Inflammatory macrophage (primary cell): ENCODE data around the gene CNPY4.

Source experiments
- DNase-seq, 2 donors: peaks; one replicate each; pipeline ENCODE4 v3.0.0-alpha.2; 2020 to 2022

CNPY4 gene

DNA sequence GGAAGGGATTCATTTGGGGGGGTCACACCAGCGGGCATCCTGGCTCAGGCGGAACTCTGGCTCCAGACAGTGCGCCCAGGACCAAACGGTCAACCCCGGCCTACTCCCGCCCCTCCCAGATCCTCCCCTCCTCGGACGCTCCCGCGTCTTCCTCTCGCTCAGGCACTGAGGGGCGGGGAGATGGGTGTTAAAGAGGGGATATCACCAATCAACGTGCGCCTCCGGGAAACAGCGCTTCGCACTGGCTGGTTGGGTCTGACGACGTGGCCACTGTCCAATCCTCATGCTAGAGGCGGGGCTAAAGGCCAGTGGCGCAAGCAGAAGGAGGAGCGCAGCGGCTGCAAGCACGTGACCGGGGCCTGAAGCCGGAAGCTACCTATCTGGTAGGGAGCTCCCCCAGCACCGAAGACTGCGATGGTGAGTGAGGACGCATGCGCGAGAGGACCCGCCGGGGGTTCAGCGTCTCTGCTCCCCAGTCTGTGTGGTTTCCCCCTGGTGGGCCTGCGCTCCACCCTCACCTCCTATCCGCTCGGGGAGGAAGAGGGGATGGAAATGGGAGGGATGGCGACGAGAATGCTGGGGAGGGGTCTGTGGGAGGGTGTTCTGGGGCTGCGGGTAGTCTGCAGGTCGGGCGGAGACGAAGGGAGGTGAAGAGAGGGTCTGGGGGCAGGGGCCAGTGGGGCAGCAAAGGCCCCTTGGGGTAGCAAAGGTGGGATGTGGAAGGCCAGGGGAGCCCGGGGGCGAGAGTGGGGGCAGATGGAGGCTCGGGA, 29.3 kb downstream of the CNPY4 start, which contains the start of gene LAMTOR4:
LAMTOR4 (plus strand) TSS at position 360 of the 770 bp plus-strand sequence; CDS start at position 415, 55 bp downstream.
- DNase-seq, result peak; percentile 99

GRCh38 chr7:100152404-100152803, 33.0 kb downstream of the CNPY4 start:
- peak; percentile 79 to 83 for DNase-seq

DNA sequence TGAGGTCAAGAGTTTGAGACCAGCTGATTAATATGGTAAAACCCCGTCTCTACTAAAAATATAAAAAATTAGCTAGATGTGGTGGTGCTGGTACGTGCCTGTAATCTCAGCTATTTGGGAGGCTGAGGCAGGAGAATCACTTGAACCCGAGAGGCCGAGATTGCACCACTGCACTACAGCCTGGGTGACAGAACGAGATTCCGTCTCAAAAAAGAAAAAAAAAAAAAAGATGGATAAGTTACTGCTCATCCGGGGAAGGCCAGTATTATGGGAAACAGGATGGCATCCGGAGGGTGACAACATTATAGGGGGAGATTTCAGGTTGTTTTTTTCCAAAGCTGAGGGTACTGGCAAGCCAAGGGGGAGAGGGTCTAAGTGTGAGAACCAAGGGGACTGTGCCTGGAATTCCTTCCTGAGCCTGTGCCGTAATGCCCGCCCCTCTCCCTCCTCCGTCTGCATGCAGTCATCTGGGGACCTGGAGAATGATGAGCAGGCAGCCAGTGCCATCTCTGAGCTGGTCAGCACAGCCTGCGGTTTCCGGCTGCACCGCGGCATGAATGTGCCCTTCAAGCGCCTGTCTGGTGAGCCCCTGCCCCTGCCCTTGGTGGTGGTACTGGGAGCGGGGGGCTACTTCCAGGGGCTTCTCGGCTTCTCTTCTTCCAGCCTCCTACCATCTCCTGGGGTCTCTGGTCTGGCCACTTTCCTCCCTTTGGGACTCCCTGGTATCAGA, 33.7 kb downstream of the CNPY4 start:
- no peak for DNase-seq

DNA sequence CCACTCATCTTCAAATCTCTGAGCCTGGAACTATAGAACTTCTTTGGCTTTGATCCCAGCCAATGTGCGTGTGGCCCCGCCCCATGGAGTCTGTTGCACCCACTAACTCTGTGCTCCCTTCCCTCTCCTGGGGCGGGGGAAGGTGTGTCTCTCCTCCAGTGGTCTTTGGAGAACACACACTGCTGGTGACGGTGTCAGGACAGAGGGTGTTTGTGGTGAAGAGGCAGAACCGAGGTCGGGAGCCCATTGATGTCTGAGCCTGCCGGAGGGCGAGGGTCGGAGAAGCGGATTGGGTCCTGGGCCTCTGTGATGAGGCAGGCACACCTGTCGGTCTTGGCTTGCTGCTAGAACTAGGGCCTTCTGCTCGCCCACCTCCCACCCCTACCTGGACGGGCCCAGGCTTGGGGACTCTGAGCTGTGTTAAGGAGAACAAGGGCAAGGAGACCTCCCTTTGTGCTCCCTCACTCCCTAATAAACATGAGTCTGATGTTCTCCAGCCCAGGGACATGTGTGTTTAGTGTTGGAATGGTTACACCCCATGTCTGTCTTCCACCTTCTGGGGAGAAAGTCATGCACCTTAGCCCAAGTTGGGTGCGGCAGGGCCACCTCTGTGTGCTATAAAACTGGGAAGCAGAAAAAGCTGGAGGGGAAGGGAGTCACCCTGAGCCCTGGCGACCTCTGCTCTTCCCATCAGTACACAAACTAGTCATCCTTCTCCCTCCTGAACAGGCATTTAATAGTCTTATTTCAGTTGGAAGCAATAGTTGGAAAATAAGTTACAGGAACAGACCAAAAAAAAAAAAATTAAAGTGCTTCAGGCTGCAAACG, 34.5 kb downstream of the CNPY4 start:
- DNase-seq, result no peak

DNA sequence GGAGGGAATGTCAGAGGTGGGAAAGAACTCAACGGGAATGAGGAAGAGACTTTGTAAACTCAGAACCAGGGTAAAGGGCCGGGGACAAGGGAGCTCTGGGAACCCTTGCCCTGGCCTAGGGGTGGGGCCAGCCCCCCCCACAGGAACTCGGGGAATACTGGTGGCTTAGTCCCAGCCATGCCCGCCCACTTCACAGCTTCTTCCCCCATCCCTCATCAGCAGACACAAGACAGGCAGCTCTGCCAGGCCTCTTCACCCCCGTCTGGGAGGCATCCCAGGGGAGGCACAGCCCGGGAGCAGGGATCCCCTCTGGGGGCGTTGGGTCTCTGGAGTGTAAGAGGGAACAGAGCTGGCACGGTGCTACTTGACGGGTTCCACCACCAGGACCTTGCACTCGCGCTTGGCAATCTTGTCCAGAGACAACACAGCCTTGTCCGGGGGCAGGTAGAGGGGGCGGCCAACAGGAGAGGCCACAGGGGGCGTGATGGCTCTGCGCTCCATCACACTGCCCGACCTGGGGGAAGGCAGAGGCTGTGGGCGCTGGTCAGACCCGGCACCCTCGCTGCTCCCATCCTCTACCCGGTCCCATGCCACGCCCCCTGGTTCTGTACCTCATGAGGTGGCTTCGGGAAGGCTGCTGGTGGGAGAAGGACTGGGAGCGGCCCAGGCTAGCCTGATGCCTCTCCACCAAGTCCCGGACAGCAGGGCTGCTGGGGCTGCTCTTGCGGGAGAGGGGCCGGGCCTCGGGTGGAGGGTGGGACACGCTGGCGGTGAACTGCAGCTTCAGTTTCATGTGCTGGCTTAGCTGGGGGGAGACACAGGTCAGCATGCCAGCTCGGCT, 35.4 kb downstream of the CNPY4 start:
- peak in 1 of 2 donors; percentile 25 for DNase-seq

DNA sequence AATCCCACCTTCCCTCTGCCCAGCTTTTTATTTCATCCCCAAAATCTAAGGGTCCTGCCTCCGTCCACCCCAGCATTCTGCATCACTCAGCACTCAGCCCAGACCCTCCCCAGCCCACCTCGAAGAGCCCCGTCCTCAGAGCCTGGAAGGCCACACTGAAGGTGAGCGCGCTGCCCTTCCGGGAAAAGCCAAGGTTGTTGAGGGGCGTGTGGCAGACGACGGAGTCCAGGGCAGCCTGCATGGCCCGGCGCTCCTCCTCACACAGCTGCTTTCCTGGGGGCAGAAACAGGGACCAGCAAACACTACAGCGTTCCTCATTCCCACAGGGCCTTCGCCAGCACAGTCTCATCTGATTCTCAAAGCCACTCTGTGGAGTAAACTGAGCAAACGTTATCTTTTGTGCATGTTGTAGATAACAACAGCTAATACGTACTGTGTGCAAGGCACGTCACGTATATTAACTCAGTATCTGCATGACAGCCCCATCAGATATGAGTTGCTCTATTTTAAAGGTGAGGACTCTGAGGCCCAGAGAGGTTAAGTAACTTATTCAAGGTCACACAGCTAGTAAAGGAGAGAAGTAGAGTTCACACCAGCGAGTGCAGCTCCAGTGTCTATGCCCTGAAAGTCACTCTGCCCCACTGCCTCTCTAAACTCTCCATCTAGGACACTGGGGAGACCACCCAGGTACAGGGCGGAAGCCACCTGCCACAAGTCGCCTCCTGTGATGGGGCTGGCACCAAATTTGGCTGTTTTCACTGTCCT, 36.3 kb downstream of the CNPY4 start:
- DNase-seq, result no peak

GRCh38 chr7:100156331-100157068, 37.1 kb downstream of the CNPY4 start:
- peak; percentile 56 to 77 for DNase-seq

- no peak for DNase-seq
These were observed 37.6 kb downstream of the CNPY4 start for GRCh38 chr7:100157069-100157333.

GRCh38 chr7:100157334-100158228, 38.1 kb downstream of the CNPY4 start:
- DNase-seq, result peak; percentile 69 to 86

GRCh38 chr7:100158229-100159098, 39.0 kb downstream of the CNPY4 start, which contains the start of gene TRAPPC14:
TSS of gene TRAPPC14 (minus strand) at chr7:100158723. CDS start at chr7:100158499, 224 bp downstream.
- DNase-seq, result peak; percentile 84 to 90

DNA sequence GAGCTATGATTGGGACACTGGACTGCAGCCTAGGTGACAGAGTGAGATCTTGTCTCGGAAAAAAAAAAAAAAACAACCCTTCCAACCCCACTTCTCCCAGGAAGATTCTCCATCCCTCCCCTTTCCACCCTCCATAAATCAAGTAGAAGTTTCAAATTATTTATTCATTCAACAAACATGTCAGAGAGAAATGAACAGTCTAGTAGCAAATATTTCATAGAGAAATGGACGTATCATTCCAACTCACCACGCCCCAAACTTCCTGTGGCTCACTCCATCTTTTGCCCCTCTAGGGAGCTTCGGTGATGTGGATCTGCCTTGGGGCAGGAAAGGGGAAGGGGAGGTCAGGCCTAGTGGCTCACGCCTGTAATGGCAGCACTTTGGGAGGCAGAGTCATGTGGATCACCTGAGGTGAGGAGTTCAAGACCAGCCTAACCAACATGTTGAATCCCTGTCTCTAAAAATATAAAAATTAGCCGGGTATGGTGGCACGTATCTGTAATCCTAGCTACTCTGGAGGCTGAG, 39.7 kb downstream of the CNPY4 start:
- DNase-seq, result peak; percentile 20 to 26

GRCh38 chr7:100160067-100160466, 40.6 kb downstream of the CNPY4 start:
- DNase-seq, result no peak

GRCh38 chr7:100163006-100163531, 43.6 kb downstream of the CNPY4 start:
- DNase-seq, result no peak

DNA sequence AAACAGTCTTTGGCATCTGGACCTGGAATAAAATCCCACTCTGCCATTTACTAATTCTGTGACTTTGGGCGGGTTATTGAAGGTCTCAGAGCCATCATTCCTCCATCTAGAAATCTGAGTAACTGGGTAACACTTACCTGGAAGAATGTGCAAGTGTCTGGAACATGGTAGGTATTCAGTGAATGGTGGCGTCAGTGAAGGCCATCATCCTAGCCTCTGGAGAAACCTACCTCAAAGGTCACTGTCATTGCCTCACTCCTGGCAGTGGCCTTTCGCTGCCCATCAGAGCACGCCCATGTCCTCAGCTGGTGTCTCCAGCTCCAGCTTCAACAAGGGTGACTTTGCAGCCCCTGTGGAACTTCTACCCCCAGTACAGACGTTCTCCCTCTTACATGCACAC, 44.4 kb downstream of the CNPY4 start:
- DNase-seq, result no peak

DNA sequence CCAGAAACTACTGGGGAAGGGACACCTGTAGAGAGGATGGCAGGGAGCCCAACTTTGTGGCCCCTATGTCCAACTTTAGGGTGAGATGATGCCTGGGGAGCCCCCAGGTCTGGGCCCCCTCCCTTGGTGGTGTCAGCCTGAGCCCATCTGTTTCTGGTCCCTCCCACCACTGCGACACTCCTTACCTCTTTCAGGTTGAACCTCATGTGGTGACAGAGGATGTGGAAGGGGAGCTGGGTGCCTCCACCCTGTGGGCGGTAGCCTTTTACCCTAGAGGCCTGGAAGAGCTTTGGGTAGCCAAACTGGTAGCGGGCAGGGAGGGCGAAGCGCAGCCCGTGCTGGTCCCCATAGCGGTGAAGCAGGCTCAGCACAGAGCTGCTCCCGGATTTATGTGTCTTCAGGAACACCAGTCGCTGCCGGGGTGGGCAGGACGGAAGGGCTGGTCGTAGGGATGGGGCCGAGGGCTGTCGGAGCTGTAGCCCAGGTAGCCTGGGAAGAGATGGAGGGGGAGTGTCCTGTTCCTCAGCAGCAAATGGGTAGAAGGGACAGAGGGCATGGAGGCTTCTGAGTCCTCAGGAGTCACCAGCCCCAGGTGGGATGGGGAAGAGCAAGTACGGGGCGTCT, 47.0 kb downstream of the CNPY4 start:
- DNase-seq, result no peak

- DNase-seq, result no peak
These were observed 47.8 kb downstream of the CNPY4 start for GRCh38 chr7:100166970-100167911.
